ENCODE measurements around the gene GAS7. TPM values are rescaled to one million over a fixed set of nuclear protein-coding genes. Genes with fewer than 3 reads are reported as not detected.

The GAS7 gene
- total RNA-seq, 2 experiments from 2014 or later: 1.6 to 2.1 TPM

DNA sequence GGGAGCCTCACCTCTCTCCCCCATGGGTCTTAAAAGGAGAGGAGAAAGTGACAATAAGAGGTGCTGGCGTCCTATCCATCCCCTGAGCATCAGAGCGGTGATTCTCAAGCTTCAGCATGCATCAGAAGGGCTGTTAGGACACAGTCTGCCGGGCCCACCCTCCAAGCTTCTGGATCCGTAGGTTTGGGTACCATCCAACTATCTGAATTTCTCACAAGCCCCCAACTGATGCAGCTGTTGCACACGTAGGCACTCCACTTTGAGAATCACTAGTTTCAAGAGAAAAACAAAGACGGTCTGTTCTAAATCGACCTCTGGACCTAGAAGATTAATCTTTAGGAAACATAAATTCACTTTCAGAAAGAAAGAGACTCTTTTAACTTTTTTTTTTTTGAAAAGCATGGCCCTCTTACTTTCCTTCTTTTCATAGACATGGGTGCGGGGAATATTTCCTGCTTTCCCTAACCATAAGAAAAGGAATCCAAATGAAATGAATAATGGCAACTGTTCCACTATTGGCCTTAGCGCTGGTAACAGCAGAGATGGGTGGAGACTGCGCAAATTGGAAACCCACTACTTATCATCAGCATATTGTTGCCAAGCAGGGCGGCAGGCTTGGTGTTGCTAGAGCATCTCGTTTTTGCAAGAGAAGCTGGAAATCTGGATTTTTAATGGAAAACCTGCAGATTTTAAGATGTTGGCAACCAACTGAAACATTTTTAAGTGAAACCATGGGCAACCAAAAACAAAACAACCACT is 144.4 kb downstream of the GAS7 start:
- Mint-ChIP-seq H3K27me3 (no peaks in the 10 kb centered on the region), H3K9me3 (no peaks in the 10 kb centered on the region), H3K4me1 (ENCODE audit: low read depth) (peaks cover 17% of the 10 kb centered on the region), H3K27ac (no peak overlapping the region), H3K36me3 (ENCODE audit: low read depth) (no peaks in the 10 kb centered on the region), H3K4me3 (no peak overlapping the region)
- DNase-seq (no peak), ATAC-seq (no peak)
- TF ChIP-seq, protein P1, sequence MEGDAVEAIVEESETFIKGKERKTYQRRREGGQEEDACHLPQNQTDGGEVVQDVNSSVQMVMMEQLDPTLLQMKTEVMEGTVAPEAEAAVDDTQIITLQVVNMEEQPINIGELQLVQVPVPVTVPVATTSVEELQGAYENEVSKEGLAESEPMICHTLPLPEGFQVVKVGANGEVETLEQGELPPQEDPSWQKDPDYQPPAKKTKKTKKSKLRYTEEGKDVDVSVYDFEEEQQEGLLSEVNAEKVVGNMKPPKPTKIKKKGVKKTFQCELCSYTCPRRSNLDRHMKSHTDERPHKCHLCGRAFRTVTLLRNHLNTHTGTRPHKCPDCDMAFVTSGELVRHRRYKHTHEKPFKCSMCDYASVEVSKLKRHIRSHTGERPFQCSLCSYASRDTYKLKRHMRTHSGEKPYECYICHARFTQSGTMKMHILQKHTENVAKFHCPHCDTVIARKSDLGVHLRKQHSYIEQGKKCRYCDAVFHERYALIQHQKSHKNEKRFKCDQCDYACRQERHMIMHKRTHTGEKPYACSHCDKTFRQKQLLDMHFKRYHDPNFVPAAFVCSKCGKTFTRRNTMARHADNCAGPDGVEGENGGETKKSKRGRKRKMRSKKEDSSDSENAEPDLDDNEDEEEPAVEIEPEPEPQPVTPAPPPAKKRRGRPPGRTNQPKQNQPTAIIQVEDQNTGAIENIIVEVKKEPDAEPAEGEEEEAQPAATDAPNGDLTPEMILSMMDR (IDR thresholded peaks at IDR 0.05): no peak
- intact Hi-C loops (cut with micrococcal nuclease): no loop called here
- ChIA-PET CTCF (no interaction called here), POLR2A (interaction anchor here (0.7 kb wide), 1 partner anchor 175 kb away, joined by 3 read pairs; no protein-coding TSS in a partner anchor)

DNA sequence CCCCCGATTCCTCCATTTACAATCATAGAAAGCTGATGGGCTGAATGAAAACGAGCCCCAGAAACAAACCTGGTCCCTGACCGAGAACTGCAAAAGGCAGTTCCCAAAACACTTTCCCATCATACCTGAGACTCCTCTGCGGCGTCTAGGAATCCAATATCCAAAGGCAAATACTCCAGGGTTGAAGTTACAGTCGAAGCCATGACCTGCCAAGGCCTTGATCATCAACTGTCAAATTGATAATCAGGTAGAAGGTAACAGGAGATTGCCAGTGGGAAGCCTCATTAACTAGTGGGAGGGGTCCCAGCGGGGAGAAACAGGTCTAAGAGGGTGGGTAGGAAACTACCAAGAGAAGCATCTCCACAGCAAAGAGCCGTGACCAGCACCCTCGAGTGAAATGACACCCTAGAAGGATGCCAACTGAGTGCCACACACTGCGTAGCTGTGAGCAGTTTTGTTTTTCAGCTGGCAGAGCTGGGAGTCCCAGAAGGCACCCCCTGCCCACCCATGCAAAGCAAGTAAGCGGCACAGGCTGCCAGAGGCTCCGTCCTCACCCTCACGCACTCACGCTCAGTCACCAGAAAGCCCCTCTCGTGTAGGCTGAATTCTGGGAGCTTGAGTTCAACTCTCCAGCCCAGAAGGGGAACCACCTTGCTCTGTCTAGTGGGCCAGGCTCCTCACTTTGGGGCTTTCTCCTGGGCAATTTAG is 146.1 kb downstream of the GAS7 start:
- peak; percentile 15 for DNase-seq
- Mint-ChIP-seq H3K4me3 (no peak overlapping the region), H3K36me3 (ENCODE audit: low read depth) (no peaks in the 10 kb centered on the region), H3K4me1 (ENCODE audit: low read depth) (peaks cover 22% of the 10 kb centered on the region), H3K9me3 (no peaks in the 10 kb centered on the region), H3K27ac (no peak overlapping the region), H3K27me3 (no peaks in the 10 kb centered on the region)
- peak; percentile 20 for ATAC-seq
- intact Hi-C loops (cut with micrococcal nuclease): no loop called here
- TF ChIP-seq, protein P1 (IDR thresholded peaks at IDR 0.05): no peak
- ChIA-PET CTCF (interaction anchor here (2.2 kb wide), 1 partner anchor 174 kb away, joined by 7 read pairs; no protein-coding TSS in a partner anchor), POLR2A (interaction anchor here (1.0 kb wide), 1 partner anchor 11 kb away, joined by 3 read pairs; no protein-coding TSS in a partner anchor)

DNA sequence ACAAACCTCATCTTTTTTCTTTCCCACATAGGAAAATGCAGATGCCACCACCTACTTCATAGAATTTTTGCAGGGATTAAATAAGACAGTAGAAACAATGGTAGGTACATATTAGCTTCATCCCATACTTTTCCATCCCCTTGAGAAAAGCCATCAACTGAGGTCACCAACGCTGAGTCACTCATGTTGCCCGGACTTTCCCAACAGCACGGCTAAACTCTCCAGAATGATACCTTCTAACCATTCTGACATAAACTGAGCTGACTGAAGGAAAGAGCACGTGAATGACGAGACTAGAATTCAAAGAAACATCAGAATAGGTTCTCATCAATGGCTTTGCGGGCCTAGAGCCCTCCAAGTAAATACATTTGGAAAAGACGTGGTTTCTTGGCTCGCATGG is 147.3 kb downstream of the GAS7 start:
- Mint-ChIP-seq H3K4me3 (no peak overlapping the region), H3K4me1 (ENCODE audit: low read depth) (peaks cover 28% of the 10 kb centered on the region), H3K9me3 (no peaks in the 10 kb centered on the region), H3K27ac (no peak overlapping the region), H3K27me3 (no peaks in the 10 kb centered on the region), H3K36me3 (ENCODE audit: low read depth) (no peaks in the 10 kb centered on the region)
- CTCF ChIA-PET: interaction anchor here (2.2 kb wide), 1 partner anchor 175 kb away, joined by 7 read pairs; no protein-coding TSS in a partner anchor
- POLR2A ChIA-PET: no interaction called here
- intact Hi-C loops (cut with micrococcal nuclease): no loop called here
- TF ChIP-seq, protein P1 (IDR thresholded peaks at IDR 0.05): no peak
- no peak for ATAC-seq
- DNase-seq: no peak

DNA sequence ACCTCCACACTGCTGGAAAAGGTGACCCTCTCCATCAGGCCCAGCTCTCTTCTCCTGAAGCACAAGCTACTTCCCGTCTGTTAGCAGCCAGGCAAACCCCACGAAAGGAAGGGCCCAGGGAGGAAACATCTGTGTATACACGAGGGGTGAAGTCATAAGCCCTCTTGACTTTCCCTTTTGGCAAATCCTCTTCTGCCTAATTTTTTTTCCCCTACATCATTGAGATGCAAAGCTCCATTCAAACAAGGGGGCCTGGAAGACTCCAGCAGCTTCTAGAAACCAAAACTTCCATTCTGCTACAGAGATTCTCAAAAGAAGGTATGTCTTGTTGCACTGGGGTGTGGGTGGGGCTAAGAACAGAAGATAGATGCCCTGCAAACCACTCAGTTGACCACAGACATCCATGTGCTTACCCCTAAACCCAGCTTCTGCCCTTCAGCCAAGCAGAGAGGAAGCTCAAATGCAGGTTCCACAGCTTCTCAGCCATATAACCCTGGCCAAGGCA is 147.8 kb downstream of the GAS7 start:
- TF ChIP-seq, protein P1 (IDR thresholded peaks at IDR 0.05): no peak
- Mint-ChIP-seq H3K27ac (no peak overlapping the region), H3K36me3 (ENCODE audit: low read depth) (no peaks in the 10 kb centered on the region), H3K27me3 (no peaks in the 10 kb centered on the region), H3K4me1 (ENCODE audit: low read depth) (peaks cover 29% of the 10 kb centered on the region), H3K9me3 (no peaks in the 10 kb centered on the region), H3K4me3 (no peak overlapping the region)
- peak; percentile 19 for DNase-seq
- intact Hi-C loops (cut with micrococcal nuclease): no loop called here
- no peak for ATAC-seq
- POLR2A ChIA-PET: no interaction called here
- CTCF ChIA-PET: interaction anchor here (2.2 kb wide), 1 partner anchor 176 kb away, joined by 7 read pairs; no protein-coding TSS in a partner anchor
